Panc1 (cell line): ENCODE results near the gene ZMYM2. TPM values are rescaled to one million over a fixed set of nuclear protein-coding genes. Genes with fewer than 3 reads are reported as not detected.

Experiments
- ATAC-seq: fragments of 200-7000 bp; cut with Tn5 transposase; 2 replicates; pipeline ENCODE4 v1.9.1; 2020; ENCODE audit warnings: mild to moderate bottlenecking, moderate library complexity
- BruUV-seq: library from RNA; stranded (reverse); fragments of 400-500 nt; replicated peaks from 2 replicates; lab custom pipeline; 2021; lab: Mats Ljungman, UMichigan
- CTCF ChIA-PET: fragments of 300-600 bp; sonication (Branson Sonifier 250); formaldehyde crosslinking; loops from one replicate; lab custom pipeline; 2022; ENCODE audit warnings: antibody characterized with exemption; lab: Charles Lee
- POLR2A ChIA-PET: fragments of 300-600 bp; sonication (Branson Sonifier 250); formaldehyde crosslinking; loops from one replicate; lab custom pipeline; 2022; ENCODE audit warnings: antibody characterized with exemption; lab: Charles Lee
- DNase-seq: peaks from one replicate; pipeline ENCODE4 v3.0.0-alpha.2; 2010; ENCODE audit warnings: low read depth, low spot score
- H3K27ac ChIP-seq: 2 replicates; pipeline ENCODE4 v1.5.1; 2011; ENCODE audit warnings: mild to moderate bottlenecking, low read length, inconsistent platforms
- H3K27me3 ChIP-seq: fragments of 200-500 bp; sonication (Bioruptor generic); 2 replicates; pipeline ENCODE4 v1.6.0; 2014; ENCODE audit warnings: low read length, inconsistent platforms; ENCODE audit not compliant: control insufficient read depth, insufficient read depth
- H3K36me3 ChIP-seq: fragments of 200-500 bp; sonication (Bioruptor generic); 2 replicates; pipeline ENCODE4 v1.5.1; 2014; ENCODE audit warnings: inconsistent platforms, mild to moderate bottlenecking, low read length, moderate library complexity; ENCODE audit not compliant: control insufficient read depth, insufficient read depth
- H3K4me1 ChIP-seq: 2 replicates; pipeline ENCODE4 v1.5.1; 2011; ENCODE audit warnings: inconsistent platforms, mild to moderate bottlenecking, low read length, moderate library complexity; ENCODE audit not compliant: control insufficient read depth, insufficient read depth
- H3K4me3 ChIP-seq, 2 experiments: 2 replicates each; pipeline ENCODE4 v1.5.1; 2011 to 2012; ENCODE audit warnings: low read depth in 2 of 2, low read length in 2 of 2, mild to moderate bottlenecking in 2 of 2, inconsistent platforms in 1 of 2, moderate library complexity in 1 of 2
- H3K9me3 ChIP-seq: fragments of 200-500 bp; sonication (Bioruptor generic); 2 replicates; pipeline ENCODE4 v1.5.1; 2014; ENCODE audit warnings: low read depth, mild to moderate bottlenecking, inconsistent platforms, low read length, moderate library complexity; ENCODE audit not compliant: control insufficient read depth, insufficient read depth
- CTCF ChIP-seq: fragments of 450-650 bp; IDR thresholded peaks from 2 replicates; pipeline ENCODE4 v1.5.1; 2017; ENCODE audit warnings: mild to moderate bottlenecking
- POLR2AphosphoS5 ChIP-seq: IDR thresholded peaks from 2 replicates; pipeline ENCODE4 v1.6.1; 2012; ENCODE audit warnings: mild to moderate bottlenecking, low read depth, low read length, moderate library complexity
- REST ChIP-seq, 2 experiments: IDR thresholded peaks; 2 replicates each; pipeline ENCODE4 v1.6.1; 2011 to 2012; ENCODE audit warnings: low read depth in 2 of 2, control low read depth in 1 of 2, low read length in 1 of 2, mild to moderate bottlenecking in 1 of 2, moderate library complexity in 1 of 2; ENCODE audit not compliant: insufficient read depth in 1 of 2
- SIN3A ChIP-seq: IDR thresholded peaks from 2 replicates; pipeline ENCODE4 v1.6.1; 2012; ENCODE audit warnings: low read depth, mild to moderate bottlenecking, low read length, moderate library complexity, borderline replicate concordance; ENCODE audit not compliant: insufficient read depth
- TCF7L2 ChIP-seq: IDR thresholded peaks from 2 replicates; pipeline ENCODE4 v1.6.1; 2011; ENCODE audit warnings: mild to moderate bottlenecking, low read depth, low read length, inconsistent platforms
- in situ Hi-C: cut with HindIII; loops from 2 replicates; pipeline ENCODE4 v1.10.0; 2016; ENCODE audit warnings: low sequenced_read_pairs, low pct_unique_long_range_greater_than_20kb
- intact Hi-C: fragments of 100-400 bp; cut with micrococcal nuclease; formaldehyde crosslinking; loops from one replicate; pipeline ENCODE4 v1.10.0; 2022; ENCODE audit not compliant: unreplicated experiment
- total RNA-seq: library from RNA; stranded (reverse); gene quantifications from one replicate; pipeline ENCODE4 v1.2.1, GENCODE V29; 2021; ENCODE audit not compliant: unreplicated experiment

ZMYM2 gene
- total RNA-seq, 1 experiment from 2014 or later: 64.3 TPM

- no peak for TF ChIP-seq POLR2AphosphoS5
- TF ChIP-seq SIN3A: no peak
- TF ChIP-seq TCF7L2: no peak
- TF ChIP-seq CTCF: no peak
- TF ChIP-seq REST (IDR thresholded peaks at IDR 0.05; ENCODE audit: insufficient read depth in 1 of 2, low read depth in 2 of 2, low read length in 1 of 2): no peak
- ChIA-PET CTCF (no interaction called here), POLR2A (no interaction called here)
- intact Hi-C loops: no loop called here
- Histone ChIP-seq H3K4me3 (no peak overlapping the region), H3K9me3 (no peaks in the 10 kb centered on the region), H3K4me1 (no peaks in the 10 kb centered on the region), H3K27me3 (no peaks in the 10 kb centered on the region), H3K27ac (no peak overlapping the region), H3K36me3 (peaks cover 2% of the 10 kb centered on the region)
- in situ Hi-C loops: no loop called here
- ATAC-seq (no peak), DNase-seq (no peak)
- BruUV-seq: no TSS peak
These were observed 66.2 kb downstream of the ZMYM2 start for GRCh38 chr13:20024702-20025101.

- Histone ChIP-seq H3K27ac (no peak overlapping the region), H3K27me3 (no peaks in the 10 kb centered on the region), H3K36me3 (peaks cover 10% of the 10 kb centered on the region), H3K4me1 (no peaks in the 10 kb centered on the region), H3K9me3 (no peaks in the 10 kb centered on the region), H3K4me3 (no peak overlapping the region)
- intact Hi-C loops (no loop called here), in situ Hi-C loops (no loop called here)
- no TSS peak for BruUV-seq
- DNase-seq (no peak), ATAC-seq (no peak)
- TF ChIP-seq CTCF (no peak), POLR2AphosphoS5 (no peak), SIN3A (no peak), TCF7L2 (no peak), REST (IDR thresholded peaks at IDR 0.05; ENCODE audit: insufficient read depth in 1 of 2, low read depth in 2 of 2, low read length in 1 of 2) (no peak)
- CTCF ChIA-PET: no interaction called here
- POLR2A ChIA-PET: interaction anchor here (0.7 kb wide), 1 partner anchor 176 kb away, joined by 3 read pairs; no protein-coding TSS in a partner anchor
These were observed 70.4 kb downstream of the ZMYM2 start for GRCh38 chr13:20028953-20029352.
